Mucosa of descending colon (tissue), 3 donors: ENCODE data around the gene FXR2. TPM values are rescaled to one million over a fixed set of nuclear protein-coding genes. Genes with fewer than 3 reads are reported as not detected.
A peak's percentile ranks its signal among the peaks of the same experiment; 100 is the strongest.

Experiments
- ATAC-seq: fragments of 200-7000 bp; cut with Tn5 transposase; one replicate; pipeline ENCODE4 v1.9.1; 2020; ENCODE audit warnings: mild to moderate bottlenecking, moderate library complexity
- DNase-seq, 3 donors: peaks; one replicate each; pipeline ENCODE4 v3.0.0-alpha.2; 2020
- H3K36me3 ChIP-seq: fragments of 200-600 bp; one replicate; pipeline ENCODE4 v1.8.0; 2021; ENCODE audit warnings: low read depth, mild to moderate bottlenecking
- H3K4me1 ChIP-seq: fragments of 200-600 bp; one replicate; pipeline ENCODE4 v1.8.0; 2021; ENCODE audit warnings: low read depth, mild to moderate bottlenecking
- H3K4me3 ChIP-seq: fragments of 200-600 bp; one replicate; pipeline ENCODE4 v1.8.0; 2021; ENCODE audit warnings: mild to moderate bottlenecking
- H3K9me3 ChIP-seq: fragments of 200-600 bp; one replicate; pipeline ENCODE4 v1.8.0; 2021; ENCODE audit warnings: mild to moderate bottlenecking
- intact Hi-C, 2 donors: fragments of 100-400 bp; cut with DNase I in 1 of 2; cut with micrococcal nuclease in 1 of 2; formaldehyde crosslinking; loops; one replicate each; pipeline versions ENCODE4 v1.11.0 to v1.11.1; 2022; cut with DNase I, micrococcal nuclease
- total RNA-seq, 3 donors: library from RNA; stranded (reverse); fragmentation: NEBNext Ultra II Directional in 2 of 3; extraction: Animal tissue kit (Norgen Biotek cat#: 25700) in 2 of 3; gene quantifications; one replicate each; pipeline versions ENCODE4 v1.2.1 to v1.2.4, GENCODE V29; 2021 to 2023
- TF ChIP-seq, protein P1 (sequence below): fragments of 200-600 bp; IDR thresholded peaks from one replicate; pipeline ENCODE4 v1.8.0; 2022; ENCODE audit warnings: antibody characterized with exemption, mild to moderate bottlenecking
- donor health status: DM: no; HTN: no; CAD: no; lungs with moderate emphysema.
- donor health status: DM: no; HTN: no; CAD: no.
- donor health status: DM: no; HTN: yes; CAD: no.

The FXR2 gene
- total RNA-seq, 3 donors from 2014 or later = 23.0 to 53.3 (median 28.1) TPM

DNA sequence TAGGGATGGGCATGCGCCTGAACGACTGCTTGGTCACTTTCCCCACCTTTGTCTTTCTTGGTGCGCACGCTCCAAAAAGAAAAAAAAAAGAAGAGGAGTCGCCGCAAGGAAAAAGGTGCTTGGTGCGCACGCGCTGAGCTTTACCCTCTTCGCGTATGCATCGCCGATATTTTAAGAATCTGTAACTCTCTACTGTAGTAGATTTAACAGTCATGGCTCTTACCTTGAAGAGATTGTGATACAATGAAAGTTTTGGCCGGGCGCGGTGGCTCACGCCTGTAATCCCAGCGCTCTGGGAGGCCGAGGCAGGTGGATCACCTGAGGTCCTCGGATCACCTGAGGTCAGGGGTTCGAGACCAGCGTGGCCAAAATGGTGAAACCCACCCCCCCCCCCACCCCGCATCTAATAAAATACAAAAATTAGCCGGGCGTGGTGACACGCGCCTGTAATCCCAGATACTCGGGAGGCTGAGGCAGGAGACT lies 609 bp upstream of the FXR2 start:
- Histone ChIP-seq H3K9me3 (no peaks in the 10 kb centered on the region), H3K4me1 (peaks cover 20% of the 10 kb centered on the region), H3K4me3 (no peak overlapping the region), H3K36me3 (no peaks in the 10 kb centered on the region)
- intact Hi-C loops = no loop called here
- TF ChIP-seq, protein P1, sequence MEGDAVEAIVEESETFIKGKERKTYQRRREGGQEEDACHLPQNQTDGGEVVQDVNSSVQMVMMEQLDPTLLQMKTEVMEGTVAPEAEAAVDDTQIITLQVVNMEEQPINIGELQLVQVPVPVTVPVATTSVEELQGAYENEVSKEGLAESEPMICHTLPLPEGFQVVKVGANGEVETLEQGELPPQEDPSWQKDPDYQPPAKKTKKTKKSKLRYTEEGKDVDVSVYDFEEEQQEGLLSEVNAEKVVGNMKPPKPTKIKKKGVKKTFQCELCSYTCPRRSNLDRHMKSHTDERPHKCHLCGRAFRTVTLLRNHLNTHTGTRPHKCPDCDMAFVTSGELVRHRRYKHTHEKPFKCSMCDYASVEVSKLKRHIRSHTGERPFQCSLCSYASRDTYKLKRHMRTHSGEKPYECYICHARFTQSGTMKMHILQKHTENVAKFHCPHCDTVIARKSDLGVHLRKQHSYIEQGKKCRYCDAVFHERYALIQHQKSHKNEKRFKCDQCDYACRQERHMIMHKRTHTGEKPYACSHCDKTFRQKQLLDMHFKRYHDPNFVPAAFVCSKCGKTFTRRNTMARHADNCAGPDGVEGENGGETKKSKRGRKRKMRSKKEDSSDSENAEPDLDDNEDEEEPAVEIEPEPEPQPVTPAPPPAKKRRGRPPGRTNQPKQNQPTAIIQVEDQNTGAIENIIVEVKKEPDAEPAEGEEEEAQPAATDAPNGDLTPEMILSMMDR = no peak
- DNase-seq (no peak), ATAC-seq (no peak)

DNA sequence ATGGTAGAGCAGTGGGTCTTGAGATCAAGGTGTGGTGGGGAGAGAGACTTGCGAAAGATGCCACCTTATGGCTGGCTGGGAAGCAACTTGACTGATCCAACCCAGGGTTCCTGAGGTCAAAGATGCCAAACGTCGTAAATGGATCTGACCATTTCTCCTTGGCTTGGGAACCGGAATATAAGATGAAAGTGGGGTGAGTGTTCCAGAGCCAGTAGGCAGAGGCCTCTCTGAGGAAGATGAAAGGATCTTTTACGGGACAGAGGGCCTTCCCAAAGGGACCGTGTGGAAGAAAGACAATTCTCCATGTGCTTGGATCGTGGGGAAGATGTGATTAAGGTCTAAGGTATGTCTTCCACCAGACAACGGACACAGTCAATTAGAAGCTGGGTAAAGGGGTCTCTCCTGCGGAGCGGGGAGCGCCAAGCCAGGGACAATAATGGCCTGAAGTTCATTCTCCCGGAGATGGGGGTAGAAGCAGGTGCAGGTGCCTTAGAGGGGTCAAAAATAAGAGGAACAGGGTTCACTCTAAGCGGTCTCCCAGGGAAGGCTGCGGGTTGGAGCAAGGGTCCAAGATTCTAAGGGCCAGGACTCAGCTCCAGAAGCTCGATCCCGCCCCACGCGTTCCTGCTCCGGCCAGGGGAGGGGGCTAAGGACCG lies 800 bp downstream of the FXR2 start:
- Histone ChIP-seq H3K4me1 (peaks cover 20% of the 10 kb centered on the region), H3K36me3 (no peaks in the 10 kb centered on the region), H3K9me3 (no peaks in the 10 kb centered on the region), H3K4me3 (peak overlapping the region; percentile 67)
- TF ChIP-seq, protein P1 = no peak
- ATAC-seq = no peak
- intact Hi-C loops = no loop called here
- DNase-seq = peak in 1 of 3 donors; percentile 57

DNA sequence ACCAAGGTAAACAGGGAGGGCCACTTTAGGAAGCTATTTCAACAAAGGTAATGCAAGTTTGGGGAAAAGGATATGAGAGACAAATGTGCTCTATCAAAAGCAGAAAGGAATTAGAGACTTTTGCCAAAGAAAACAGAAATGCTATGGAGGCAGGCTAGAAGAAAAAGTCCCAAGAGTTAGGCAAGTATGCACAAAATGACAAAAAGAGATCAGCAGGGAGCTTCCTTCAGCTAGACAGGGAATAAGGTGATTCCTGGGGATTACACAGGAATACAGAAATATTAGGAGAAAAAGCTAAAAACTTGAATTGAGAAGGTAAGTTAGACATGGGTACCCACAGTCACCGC lies 2.4 kb downstream of the FXR2 start:
- intact Hi-C loops = no loop called here

DNA sequence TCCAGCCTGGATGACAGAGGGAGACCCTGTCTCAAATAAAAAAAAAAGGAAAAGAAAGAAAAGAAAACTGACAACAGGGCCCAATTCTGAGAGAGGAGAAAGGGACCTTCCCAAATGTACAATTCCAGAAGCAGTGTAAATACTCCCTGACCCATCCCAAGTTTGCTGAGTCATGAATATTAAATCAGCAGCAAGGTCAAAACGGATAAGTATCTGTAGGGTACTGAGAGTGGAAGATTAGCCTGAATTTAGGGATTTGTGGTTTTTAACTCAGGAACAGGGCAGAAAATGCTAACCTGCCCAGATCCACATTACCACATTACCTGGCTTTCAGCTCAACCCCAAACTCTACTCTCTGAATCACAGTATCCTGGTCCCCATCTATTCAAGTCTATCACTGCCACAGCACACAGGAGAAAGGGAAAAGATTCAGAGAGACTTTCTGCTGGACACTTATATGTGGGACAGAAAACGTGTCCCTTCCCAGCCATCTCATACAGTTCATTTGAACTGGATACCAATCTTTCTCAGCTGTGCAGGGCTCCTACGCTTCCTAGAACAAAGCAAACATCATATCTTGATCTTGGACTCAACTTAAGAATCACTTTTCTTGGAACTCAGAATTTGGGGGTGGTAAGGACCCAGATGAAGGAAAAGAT lies 2.9 kb downstream of the FXR2 start:
- TF ChIP-seq, protein P1 = no peak
- ATAC-seq (no peak), DNase-seq (no peak)
- peaks cover 20% of the 10 kb centered on the region for H3K4me1 ChIP-seq
- intact Hi-C loops = no loop called here
- H3K4me3 ChIP-seq = no peak overlapping the region
- no peaks in the 10 kb centered on the region for H3K36me3 ChIP-seq
- H3K9me3 ChIP-seq = no peaks in the 10 kb centered on the region

More for the DNA sequence above, 2.4 kb downstream of the FXR2 start:
- Histone ChIP-seq H3K4me1 (peaks cover 20% of the 10 kb centered on the region), H3K9me3 (no peaks in the 10 kb centered on the region), H3K36me3 (no peaks in the 10 kb centered on the region), H3K4me3 (no peak overlapping the region)
- TF ChIP-seq, protein P1 = no peak
- no peak for ATAC-seq
- DNase-seq = no peak

DNA sequence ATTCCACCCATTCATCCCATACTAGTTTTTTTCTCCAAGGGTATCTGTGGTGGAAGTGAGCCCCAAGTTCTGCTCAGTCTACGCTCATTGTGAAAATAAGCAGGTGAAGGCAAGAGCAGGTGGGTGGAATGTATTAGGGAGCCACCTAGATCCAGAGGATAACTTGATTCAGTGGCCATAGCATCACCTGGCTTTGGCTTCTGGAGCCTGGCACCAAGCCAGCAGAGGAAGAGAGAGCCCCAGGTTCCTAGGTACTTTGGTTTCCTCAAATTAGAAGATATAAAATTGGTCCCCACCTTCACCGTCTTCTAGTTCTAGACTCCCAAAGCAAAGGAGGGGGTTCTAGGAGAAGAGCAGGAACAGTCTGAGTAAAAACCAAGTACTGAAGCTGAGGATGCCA lies 4.1 kb downstream of the FXR2 start:
- Histone ChIP-seq H3K9me3 (no peaks in the 10 kb centered on the region), H3K4me3 (no peak overlapping the region), H3K36me3 (no peaks in the 10 kb centered on the region), H3K4me1 (peaks cover 20% of the 10 kb centered on the region)
- no peak for ATAC-seq
- TF ChIP-seq, protein P1 = no peak
- intact Hi-C loops = no loop called here
- peak in 1 of 3 donors; percentile 7 for DNase-seq
